MCF 10A (cell line): ENCODE results near the gene E2F7. TPM values are rescaled to one million over a fixed set of nuclear protein-coding genes. Genes with fewer than 3 reads are reported as not detected.

Experiments
- Bru-seq: library from RNA; stranded (reverse); fragments of 400-500 nt; gene quantifications from one replicate; lab custom pipeline; 2021; lab: Mats Ljungman, UMichigan
- BruChase-seq, 2 experiments: library from RNA; stranded (reverse); fragments of 400-500 nt; gene quantifications; one replicate each; lab custom pipeline; 2021; lab: Mats Ljungman, UMichigan
- BruUV-seq: library from RNA; stranded (reverse); fragments of 400-500 nt; replicated peaks from 2 replicates; lab custom pipeline; 2021; lab: Mats Ljungman, UMichigan
- CTCF ChIA-PET: fragments of 300-600 bp; sonication (Branson Sonifier 250); formaldehyde crosslinking; extraction: SDS; loops from one replicate; lab custom pipeline; 2021; ENCODE audit warnings: antibody characterized with exemption, inconsistent platforms; lab: Yijun Ruan, JAX
- POLR2A ChIA-PET: fragments of 300-600, 350-650 bp; sonication (Branson Sonifier 250); formaldehyde crosslinking; extraction: SDS; loops from one replicate; lab custom pipeline; 2020; ENCODE audit warnings: antibody characterized with exemption, inconsistent platforms; lab: Yijun Ruan, JAX
- DNase-seq: peaks from one replicate; pipeline ENCODE4 v3.0.0-alpha.2; 2018; ENCODE audit not compliant: unreplicated experiment
- H3K27ac Mint-ChIP-seq: one replicate; pipeline ENCODE4 v1.8.0; 2022; ENCODE audit warnings: mild to moderate bottlenecking, low read depth, mixed read lengths; ENCODE audit not compliant: unreplicated experiment
- H3K27me3 Mint-ChIP-seq: one replicate; pipeline ENCODE4 v1.8.0; 2022; ENCODE audit warnings: mixed read lengths; ENCODE audit not compliant: insufficient read depth, unreplicated experiment
- H3K36me3 Mint-ChIP-seq: one replicate; pipeline ENCODE4 v1.8.0; 2022; ENCODE audit warnings: mild to moderate bottlenecking, moderate library complexity, mixed read lengths; ENCODE audit not compliant: insufficient read depth, unreplicated experiment
- H3K4me1 Mint-ChIP-seq: one replicate; pipeline ENCODE4 v1.8.0; 2022; ENCODE audit warnings: mixed read lengths; ENCODE audit not compliant: insufficient read depth, unreplicated experiment
- H3K4me3 Mint-ChIP-seq: one replicate; pipeline ENCODE4 v1.8.0; 2022; ENCODE audit warnings: mild to moderate bottlenecking, moderate library complexity, mixed read lengths; ENCODE audit not compliant: unreplicated experiment
- H3K9me3 Mint-ChIP-seq: one replicate; pipeline ENCODE4 v1.8.0; 2022; ENCODE audit warnings: mixed read lengths; ENCODE audit not compliant: unreplicated experiment
- CTCF ChIP-seq: fragments of 200-600 bp; IDR thresholded peaks from one replicate; pipeline ENCODE4 v1.8.0; 2022; ENCODE audit warnings: antibody characterized with exemption, mild to moderate bottlenecking; ENCODE audit not compliant: unreplicated experiment
- intact Hi-C: fragments of 100-400 bp; cut with micrococcal nuclease; formaldehyde crosslinking; loops from 2 replicates; pipeline ENCODE4 v1.14.1; 2022
- long read RNA-seq: library from polyadenylated mRNA; stranded (forward); transcript quantifications from one replicate; pipeline ENCODE4 v2.0.0, GENCODE V29; 2022
- total RNA-seq: library from RNA; stranded (reverse); gene quantifications from 2 replicates; pipeline ENCODE4 v1.2.3, GENCODE V29; 2022

Gene E2F7, protein sequence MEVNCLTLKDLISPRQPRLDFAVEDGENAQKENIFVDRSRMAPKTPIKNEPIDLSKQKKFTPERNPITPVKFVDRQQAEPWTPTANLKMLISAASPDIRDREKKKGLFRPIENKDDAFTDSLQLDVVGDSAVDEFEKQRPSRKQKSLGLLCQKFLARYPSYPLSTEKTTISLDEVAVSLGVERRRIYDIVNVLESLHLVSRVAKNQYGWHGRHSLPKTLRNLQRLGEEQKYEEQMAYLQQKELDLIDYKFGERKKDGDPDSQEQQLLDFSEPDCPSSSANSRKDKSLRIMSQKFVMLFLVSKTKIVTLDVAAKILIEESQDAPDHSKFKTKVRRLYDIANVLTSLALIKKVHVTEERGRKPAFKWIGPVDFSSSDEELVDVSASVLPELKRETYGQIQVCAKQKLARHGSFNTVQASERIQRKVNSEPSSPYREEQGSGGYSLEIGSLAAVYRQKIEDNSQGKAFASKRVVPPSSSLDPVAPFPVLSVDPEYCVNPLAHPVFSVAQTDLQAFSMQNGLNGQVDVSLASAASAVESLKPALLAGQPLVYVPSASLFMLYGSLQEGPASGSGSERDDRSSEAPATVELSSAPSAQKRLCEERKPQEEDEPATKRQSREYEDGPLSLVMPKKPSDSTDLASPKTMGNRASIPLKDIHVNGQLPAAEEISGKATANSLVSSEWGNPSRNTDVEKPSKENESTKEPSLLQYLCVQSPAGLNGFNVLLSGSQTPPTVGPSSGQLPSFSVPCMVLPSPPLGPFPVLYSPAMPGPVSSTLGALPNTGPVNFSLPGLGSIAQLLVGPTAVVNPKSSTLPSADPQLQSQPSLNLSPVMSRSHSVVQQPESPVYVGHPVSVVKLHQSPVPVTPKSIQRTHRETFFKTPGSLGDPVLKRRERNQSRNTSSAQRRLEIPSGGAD
- total RNA-seq (23.5 and 34.4 TPM in 2 replicates), Bru-seq, nascent RNA (percentile 95 among the genes with signal in this experiment), BruChase-seq, experiment 1, labeled RNA remaining after a 6-hour chase (percentile 74 among the genes with signal in this experiment), BruChase-seq, experiment 2, labeled RNA remaining after a 2-hour chase (percentile 87 among the genes with signal in this experiment)
- long read RNA-seq, full-length matches to known transcripts, result 14 of 24 reads
- long read RNA-seq, partial matches to known transcripts, result 6 of 24 reads
- long read RNA-seq, other reads (novel, unspliced or antisense), result 4 of 24 reads

GRCh38 chr12:77065361-77066204, at the start of gene E2F7:
Gene E2F7 (minus strand): TSS chr12:77065569. CDS start chr12:77064635, 934 bp downstream.
- no peak for TF ChIP-seq CTCF
- peak; percentile 94 for DNase-seq
- H3K9me3 Mint-ChIP-seq, result no peaks in the 10 kb centered on the region
- intact Hi-C loops, result loop anchor here (1.0 to 5.0 kb wide), 4 partner anchors 55 to 622 kb away; no protein-coding TSS in a partner anchor
- BruUV-seq, result no TSS peak
- CTCF ChIA-PET, result interaction anchor here (0.6 to 2.0 kb wide), 3 partner anchors 16 to 55 kb away, joined by 3 to 6 read pairs (median 3); no protein-coding TSS in a partner anchor
- H3K4me1 Mint-ChIP-seq, result peaks cover 37% of the 10 kb centered on the region
- POLR2A ChIA-PET, result interaction anchor here (0.6 to 1.1 kb wide), 7 partner anchors 13 to 71 kb away, joined by 3 to 5 read pairs (median 3); no protein-coding TSS in a partner anchor
- H3K27ac Mint-ChIP-seq, result peak within 1 kb of the TSS; percentile 77
- peaks cover 10% of the 10 kb centered on the region for H3K36me3 Mint-ChIP-seq
- peak within 1 kb of the TSS; percentile 69 for H3K4me3 Mint-ChIP-seq
- H3K27me3 Mint-ChIP-seq, result no peaks in the 10 kb centered on the region

GRCh38 chr12:77113971-77114370, 48.6 kb upstream of the E2F7 start:
- intact Hi-C loops, result no loop called here
- H3K27me3 Mint-ChIP-seq, result no peaks in the 10 kb centered on the region

DNA sequence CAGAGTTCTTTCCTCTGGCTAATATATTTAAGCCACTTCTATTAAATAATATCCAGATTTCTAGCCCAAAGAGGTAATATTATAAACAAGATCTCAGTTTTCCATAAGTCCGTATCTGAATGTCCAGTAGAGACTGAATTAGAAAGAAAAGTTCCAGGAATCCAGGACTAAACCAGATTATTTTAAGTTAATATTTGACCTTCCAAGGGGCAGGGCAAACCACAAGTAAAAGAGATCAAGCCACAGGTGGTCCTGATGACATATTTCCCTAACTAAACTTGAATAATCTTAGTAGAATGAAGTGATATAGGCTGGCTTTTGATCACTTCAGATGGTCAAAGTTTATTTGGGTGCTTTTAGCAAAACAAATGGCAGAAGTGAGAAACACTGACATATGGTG, 43.3 kb upstream of the E2F7 start:
- Mint-ChIP-seq H3K36me3 (no peaks in the 10 kb centered on the region), H3K27ac (no peak overlapping the region), H3K27me3 (no peaks in the 10 kb centered on the region), H3K9me3 (peaks cover 8% of the 10 kb centered on the region), H3K4me3 (no peak overlapping the region), H3K4me1 (peaks cover under 1% of the 10 kb centered on the region)
- intact Hi-C loops, result no loop called here
- ChIA-PET CTCF (interaction anchor here (0.6 to 1.0 kb wide), 4 partner anchors 44 to 816 kb away, joined by 3 to 4 read pairs (median 3); no protein-coding TSS in a partner anchor), POLR2A (interaction anchor here (2.0 kb wide), 1 partner anchor 12 kb away, joined by 6 read pairs; no protein-coding TSS in a partner anchor)
- BruUV-seq, result no TSS peak
- no peak for TF ChIP-seq CTCF
- no peak for DNase-seq

More at GRCh38 chr12:77113971-77114370, 48.6 kb upstream of the E2F7 start:
- peaks cover 8% of the 10 kb centered on the region for H3K9me3 Mint-ChIP-seq
- no TSS peak for BruUV-seq
- H3K36me3 Mint-ChIP-seq, result no peaks in the 10 kb centered on the region
- CTCF ChIA-PET, result no interaction called here
- H3K4me3 Mint-ChIP-seq, result no peak overlapping the region
- no peak for DNase-seq
- H3K4me1 Mint-ChIP-seq, result no peaks in the 10 kb centered on the region
- no peak for TF ChIP-seq CTCF
- POLR2A ChIA-PET, result no interaction called here
- H3K27ac Mint-ChIP-seq, result no peak overlapping the region
